Large intestine (tissue), 3 donors: Measurements from ENCODE around the gene DGUOK. TPM values are rescaled to one million over a fixed set of nuclear protein-coding genes. Genes with fewer than 3 reads are reported as not detected.

Experiments used
- DNase-seq, 2 donors: peaks; one replicate each; pipeline versions ENCODE4 v3.0.0 to v3.0.0-alpha.2; 2013
- H3K27ac ChIP-seq: one replicate; pipeline ENCODE4 v1.5.1; 2013; ENCODE audit warnings: low read length
- H3K27me3 ChIP-seq: 2 replicates; pipeline ENCODE4 v1.6.1; 2013; ENCODE audit warnings: low read length; ENCODE audit not compliant: control insufficient read depth, insufficient read depth
- H3K36me3 ChIP-seq: 2 replicates; pipeline ENCODE4 v1.6.1; 2013; ENCODE audit warnings: low read length; ENCODE audit not compliant: control insufficient read depth, insufficient read depth
- H3K4me1 ChIP-seq: one replicate; pipeline ENCODE4 v1.6.1; 2013; ENCODE audit warnings: low read length; ENCODE audit not compliant: control insufficient read depth, insufficient read depth
- H3K4me3 ChIP-seq: one replicate; pipeline ENCODE4 v1.5.1; 2013; ENCODE audit warnings: low read length
- H3K9me3 ChIP-seq: one replicate; pipeline ENCODE4 v1.6.1; 2013; ENCODE audit warnings: mild to moderate bottlenecking, low read depth, low read length, moderate library complexity; ENCODE audit not compliant: control insufficient read depth
- WGBS: methylation state at CpG from one replicate; pipeline ENCODE4 v1.1.5; 2013; ENCODE audit warnings: low lambda C conversion rate; ENCODE audit not compliant: insufficient coverage; 5-methylcytosine and 5-hydroxymethylcytosine counted together
- polyA plus RNA-seq: library from polyadenylated mRNA; unstranded; fragments of 120-200 nt; gene quantifications from one replicate; pipeline ENCODE4 v1.2.1, GENCODE V29; 2013

The DGUOK gene
- polyA plus RNA-seq, 1 donor = 51.9 TPM

GRCh38 chr2:73984922-73985307 lies 58.2 kb downstream of the DGUOK start:
- peak overlapping the region; percentile 72 for H3K4me3 ChIP-seq
- H3K4me1 ChIP-seq = peaks cover 67% of the 10 kb centered on the region
- whole genome bisulfite sequencing = no CpG with 5 or more reads among the region's 58 CpGs
- H3K27ac ChIP-seq = no peak overlapping the region
- H3K36me3 ChIP-seq = peaks cover 11% of the 10 kb centered on the region
- no peaks in the 10 kb centered on the region for H3K9me3 ChIP-seq
- H3K27me3 ChIP-seq = peaks cover 7% of the 10 kb centered on the region
- DNase-seq = peak in 1 of 2 donors; percentile 80

- Histone ChIP-seq H3K36me3 (peaks cover 15% of the 10 kb centered on the region), H3K4me3 (peak overlapping the region; percentile 62), H3K9me3 (no peaks in the 10 kb centered on the region), H3K27ac (peak overlapping the region; percentile 76), H3K27me3 (peaks cover 4% of the 10 kb centered on the region), H3K4me1 (peaks cover 61% of the 10 kb centered on the region)
- DNase-seq = peak in 1 of 2 donors; percentile 64
- WGBS = no CpG with 5 or more reads among the region's 66 CpGs
These were observed 58.8 kb downstream of the DGUOK start for GRCh38 chr2:73985308-73986084.

- DNase-seq = no peak
- WGBS = no CpG with 5 or more reads among the region's 21 CpGs
- H3K27ac ChIP-seq = peak overlapping the region; percentile 76
- peaks cover 54% of the 10 kb centered on the region for H3K4me1 ChIP-seq
- H3K9me3 ChIP-seq = no peaks in the 10 kb centered on the region
- H3K27me3 ChIP-seq = peaks cover under 1% of the 10 kb centered on the region
- H3K36me3 ChIP-seq = peaks cover 18% of the 10 kb centered on the region
- peak overlapping the region; percentile 62 for H3K4me3 ChIP-seq
These were observed 59.5 kb downstream of the DGUOK start for GRCh38 chr2:73986085-73986681.

- DNase-seq = peak; percentile 54 to 66
- peaks cover 3% of the 10 kb centered on the region for H3K9me3 ChIP-seq
- H3K4me1 ChIP-seq = peaks cover 43% of the 10 kb centered on the region
- no CpG with 5 or more reads among the region's 24 CpGs for WGBS
- peak overlapping the region; percentile 32 for H3K27ac ChIP-seq
- H3K4me3 ChIP-seq = peak overlapping the region; percentile 37
- no peaks in the 10 kb centered on the region for H3K27me3 ChIP-seq
- H3K36me3 ChIP-seq = peaks cover 21% of the 10 kb centered on the region
These were observed 60.6 kb downstream of the DGUOK start for GRCh38 chr2:73987109-73987947.

GRCh38 chr2:73987948-73988700 lies 61.4 kb downstream of the DGUOK start:
- Histone ChIP-seq H3K9me3 (peaks cover 3% of the 10 kb centered on the region), H3K27me3 (no peaks in the 10 kb centered on the region), H3K4me3 (peak overlapping the region; percentile 37), H3K27ac (peak overlapping the region; percentile 32), H3K36me3 (peaks cover 23% of the 10 kb centered on the region), H3K4me1 (peaks cover 35% of the 10 kb centered on the region)
- no CpG with 5 or more reads among the region's 10 CpGs for WGBS
- no peak for DNase-seq

- Histone ChIP-seq H3K4me1 (peaks cover 32% of the 10 kb centered on the region), H3K4me3 (no peak overlapping the region), H3K27ac (no peak overlapping the region), H3K36me3 (peaks cover 25% of the 10 kb centered on the region), H3K27me3 (no peaks in the 10 kb centered on the region), H3K9me3 (peaks cover 3% of the 10 kb centered on the region)
- no peak for DNase-seq
- no CpG with 5 or more reads among the region's 2 CpGs for WGBS
These were observed 63.3 kb downstream of the DGUOK start for GRCh38 chr2:73989972-73990371.

- H3K27me3 ChIP-seq = no peaks in the 10 kb centered on the region
- H3K4me1 ChIP-seq = peaks cover 31% of the 10 kb centered on the region
- H3K36me3 ChIP-seq = peaks cover 28% of the 10 kb centered on the region
- H3K27ac ChIP-seq = no peak overlapping the region
- no peak overlapping the region for H3K4me3 ChIP-seq
- no CpG with 5 or more reads among the region's 1 CpG for WGBS
- peaks cover 3% of the 10 kb centered on the region for H3K9me3 ChIP-seq
- no peak for DNase-seq
These were observed 63.9 kb downstream of the DGUOK start for GRCh38 chr2:73990531-73990930.

- H3K36me3 ChIP-seq = peaks cover 31% of the 10 kb centered on the region
- H3K4me1 ChIP-seq = peaks cover 17% of the 10 kb centered on the region
- WGBS = no CpG with 5 or more reads among the region's 4 CpGs
These were observed 65.4 kb downstream of the DGUOK start for GRCh38 chr2:73992036-73992435.

GRCh38 chr2:73993376-73993775 lies 66.7 kb downstream of the DGUOK start:
- no peak for DNase-seq
- Histone ChIP-seq H3K27ac (no peak overlapping the region), H3K4me3 (no peak overlapping the region), H3K27me3 (no peaks in the 10 kb centered on the region), H3K36me3 (peaks cover 39% of the 10 kb centered on the region), H3K9me3 (peaks cover 3% of the 10 kb centered on the region), H3K4me1 (peaks cover 9% of the 10 kb centered on the region)
- no CpG with 5 or more reads among the region's 3 CpGs for WGBS

More at GRCh38 chr2:73992036-73992435, 65.4 kb downstream of the DGUOK start:
- Histone ChIP-seq H3K27ac (no peak overlapping the region), H3K4me3 (no peak overlapping the region), H3K27me3 (no peaks in the 10 kb centered on the region), H3K9me3 (peaks cover 3% of the 10 kb centered on the region)
- DNase-seq = no peak

- H3K36me3 ChIP-seq = peaks cover 41% of the 10 kb centered on the region
- WGBS = no CpG with 5 or more reads among the region's 4 CpGs
- H3K4me3 ChIP-seq = no peak overlapping the region
- no peak overlapping the region for H3K27ac ChIP-seq
- H3K27me3 ChIP-seq = no peaks in the 10 kb centered on the region
- DNase-seq = no peak
- peaks cover 3% of the 10 kb centered on the region for H3K9me3 ChIP-seq
- peaks cover 8% of the 10 kb centered on the region for H3K4me1 ChIP-seq
These were observed 67.1 kb downstream of the DGUOK start for GRCh38 chr2:73993778-73994177.
